GM12878 (cell line): ENCODE results near the gene SENP7. TPM values are rescaled to one million over a fixed set of nuclear protein-coding genes. Genes with fewer than 3 reads are reported as not detected.

Experiments used
- ATAC-seq: fragments of 200-7000 bp; cut with Tn5 transposase; 3 replicates; pipeline ENCODE4 v1.9.1; 2020; ENCODE audit warnings: mild to moderate bottlenecking, moderate library complexity
- BruUV-seq: library from RNA; stranded (reverse); fragments of 400-500 nt; replicated peaks from 2 replicates; lab custom pipeline; 2021; lab: Mats Ljungman, UMichigan
- CTCF ChIA-PET: fragments of 300-600 bp; sonication (Branson Sonifier 250); formaldehyde crosslinking; extraction: SDS; loops from one replicate; lab custom pipeline; 2021; ENCODE audit warnings: inconsistent platforms; lab: Yijun Ruan, JAX
- POLR2A ChIA-PET: fragments of 350-600 bp; formaldehyde crosslinking; extraction: SDS; loops from one replicate; lab custom pipeline; 2021; ENCODE audit warnings: inconsistent platforms; lab: Charles Lee
- RAD21 ChIA-PET: fragments of 300-600 bp; sonication (Branson Sonifier 250); formaldehyde crosslinking; loops from one replicate; lab custom pipeline; 2023; ENCODE audit warnings: antibody characterized with exemption; ENCODE audit not compliant: unreplicated experiment; lab: Charles Lee
- SMC1A ChIA-PET: fragments of 300-600 bp; sonication (Branson Sonifier 250); formaldehyde crosslinking; loops from one replicate; lab custom pipeline; 2023; ENCODE audit not compliant: unreplicated experiment, uncharacterized antibody; lab: Charles Lee
- DNase-seq: peaks from one replicate; pipeline ENCODE4 v3.0.0-alpha.2; 2011; ENCODE audit warnings: low read depth, low spot score
- FAIRE-seq: peaks from 3 replicates; lab custom pipeline; 2011; peaks lifted over from hg19 to GRCh38; lab: Jason Lieb, UNC
- H2AFZ ChIP-seq: 2 replicates; pipeline ENCODE4 v1.6.0; 2011; ENCODE audit warnings: low read depth, low read length, control low read depth; ENCODE audit not compliant: control insufficient read depth
- H3K27ac ChIP-seq: 2 replicates; pipeline ENCODE4 v1.5.1; 2011; ENCODE audit warnings: control low read depth; ENCODE audit not compliant: control insufficient read depth, insufficient read depth
- H3K27me3 ChIP-seq, 2 experiments: replicated peaks in 1 of 2; 2 replicates each; pipeline versions ENCODE4 v1.6.0 to v1.6.1; 2011; ENCODE audit warnings: low read length in 1 of 2; ENCODE audit not compliant: control insufficient read depth in 2 of 2, insufficient read depth in 2 of 2
- H3K36me3 ChIP-seq, 2 experiments: 2 replicates each; pipeline ENCODE4 v1.5.1; 2011; ENCODE audit warnings: low read length in 1 of 2; ENCODE audit not compliant: control insufficient read depth in 2 of 2, insufficient read depth in 2 of 2
- H3K4me1 ChIP-seq: 2 replicates; pipeline ENCODE4 v1.6.1; 2011; ENCODE audit warnings: mild to moderate bottlenecking, low read length, moderate library complexity, mixed read lengths; ENCODE audit not compliant: control insufficient read depth, insufficient read depth
- H3K4me2 ChIP-seq: 2 replicates; pipeline ENCODE4 v1.6.0; 2011; ENCODE audit warnings: control low read depth; ENCODE audit not compliant: control insufficient read depth, insufficient read depth
- H3K4me3 ChIP-seq: fragments of 200-600 bp; sonication (generic); 2 replicates; pipeline ENCODE4 v1.5.1; 2016
- H3K79me2 ChIP-seq: 2 replicates; pipeline ENCODE4 v1.6.0; 2011; ENCODE audit warnings: low read length; ENCODE audit not compliant: control insufficient read depth, insufficient read depth
- H3K9ac ChIP-seq: 2 replicates; pipeline ENCODE4 v1.8.0; 2011; ENCODE audit warnings: low read length, control low read depth, mixed read lengths; ENCODE audit not compliant: control insufficient read depth, insufficient read depth
- H3K9me3 ChIP-seq: replicated peaks from 3 replicates; pipeline ENCODE4 v1.5.1; 2011; ENCODE audit warnings: mild to moderate bottlenecking, low read length; ENCODE audit not compliant: control insufficient read depth, insufficient read depth
- H4K20me1 ChIP-seq: 2 replicates; pipeline ENCODE4 v1.6.0; 2011; ENCODE audit not compliant: control insufficient read depth, insufficient read depth
- BMI1 ChIP-seq: fragments of 450-650 bp; IDR thresholded peaks from 2 replicates; pipeline ENCODE4 v1.6.1; 2016; ENCODE audit warnings: mild to moderate bottlenecking, moderate library complexity, borderline replicate concordance
- CBFB ChIP-seq: IDR thresholded peaks from 2 replicates; pipeline ENCODE4 v1.6.1; 2016; ENCODE audit warnings: antibody characterized with exemption, low read depth
- CBX3 ChIP-seq: fragments of 200-600 bp; sonication (generic); IDR thresholded peaks from 2 replicates; pipeline ENCODE4 v1.6.1; 2016; ENCODE audit warnings: low read depth, borderline replicate concordance
- CREM ChIP-seq: IDR thresholded peaks from 2 replicates; pipeline ENCODE4 v1.6.1; 2014; ENCODE audit warnings: antibody characterized with exemption, low read depth
- FOS ChIP-seq: IDR thresholded peaks from 3 replicates; pipeline ENCODE4 v1.6.1; 2011; ENCODE audit warnings: borderline replicate concordance; ENCODE audit not compliant: insufficient read length; ENCODE audit errors: extremely low read depth
- GATAD2B ChIP-seq: fragments of 450-650 bp; conservative IDR thresholded peaks from 2 replicates; pipeline ENCODE4 v1.6.1; 2017; ENCODE audit warnings: low read depth, mild to moderate bottlenecking, moderate library complexity
- IKZF2 ChIP-seq, 2 experiments: fragments of 450-650 bp; IDR thresholded peaks; 2 replicates each; pipeline ENCODE4 v1.6.1; 2017; ENCODE audit warnings: mild to moderate bottlenecking in 2 of 2, moderate library complexity in 2 of 2
- JUNB ChIP-seq: IDR thresholded peaks from 2 replicates; pipeline ENCODE4 v1.6.1; 2016; ENCODE audit warnings: antibody characterized with exemption, mild to moderate bottlenecking
- KDM1A ChIP-seq: fragments of 200-600 bp; sonication (generic); IDR thresholded peaks from 2 replicates; pipeline ENCODE4 v1.6.1; 2016; ENCODE audit warnings: borderline replicate concordance
- MYC ChIP-seq: IDR thresholded peaks from 2 replicates; pipeline ENCODE4 v1.6.1; 2011; ENCODE audit warnings: mild to moderate bottlenecking, low read length, moderate library complexity, inconsistent platforms; ENCODE audit not compliant: insufficient read depth, insufficient replicate concordance, insufficient read length, severe bottlenecking
- NFIC ChIP-seq: IDR thresholded peaks from 2 replicates; pipeline ENCODE4 v1.6.1; 2012; ENCODE audit warnings: low read depth, mild to moderate bottlenecking, inconsistent platforms, low read length, moderate library complexity
- POU2F2 ChIP-seq: IDR thresholded peaks from 3 replicates; pipeline ENCODE4 v1.6.1; 2011; ENCODE audit warnings: low read depth, mild to moderate bottlenecking, low read length, borderline replicate concordance
- RFX5 ChIP-seq: IDR thresholded peaks from 2 replicates; pipeline ENCODE4 v1.6.1; 2011; ENCODE audit warnings: low read depth, low read length, improper control_type of control experiment
- SPI1 ChIP-seq: IDR thresholded peaks from 2 replicates; pipeline ENCODE4 v1.6.1; 2011; ENCODE audit warnings: low read depth, mild to moderate bottlenecking, low read length, moderate library complexity, borderline replicate concordance; ENCODE audit not compliant: insufficient read depth
- TBL1XR1 ChIP-seq: IDR thresholded peaks from 2 replicates; pipeline ENCODE4 v1.6.1; 2012; ENCODE audit warnings: low read depth, low read length, improper control_type of control experiment
- WGBS: methylation state at CpG from one replicate; pipeline ENCODE4 v1.1.6; 2016; ENCODE audit warnings: low lambda C conversion rate; ENCODE audit not compliant: insufficient replicate concordance, insufficient coverage; ENCODE audit errors: missing lambda C conversion rate; 5-methylcytosine and 5-hydroxymethylcytosine counted together
- in situ Hi-C: fragments of 300-500 bp; cut with MboI; formaldehyde crosslinking; loops from 9 replicates; pipeline ENCODE4 v1.14.3; 2018; ENCODE audit warnings: mixed read lengths
- intact Hi-C: fragments of 100-400 bp; cut with micrococcal nuclease; formaldehyde crosslinking; loops from one replicate; pipeline ENCODE4 v1.14.2; 2022; ENCODE audit not compliant: unreplicated experiment
- polyA plus RNA-seq, 11 experiments: library from polyadenylated mRNA; depleted of rRNA in 4 of 11; unstranded in 6 of 11; stranded (reverse) in 5 of 11; fragments of >200 nt; fragmentation: Nextera tagmentation in 4 of 11; fragmentation: Illumina TruSeq in 1 of 11; extraction: Ambion mirVana in 4 of 11; extraction: Trizol in 1 of 11; gene quantifications; 1 replicate in 1 of 11; 2 replicates in 10 of 11; pipeline versions ENCODE4 v1.2.1 to v1.2.3, GENCODE V29; 2011 to 2016; ENCODE audit warnings: inconsistent platforms in 2 of 11, missing spikeins in 2 of 11, low read depth in 1 of 11
- total RNA-seq, 4 experiments: library from RNA; depleted of rRNA in 3 of 4; stranded (reverse); fragments of >200 nt in 3 of 4; fragmentation: Illumina TruSeq in 1 of 4; extraction: Trizol in 1 of 4; gene quantifications; 2 replicates each; pipeline versions ENCODE4 v1.2.1 to v1.2.3, GENCODE V29; 2013 to 2021

The SENP7 gene
- total and polyA plus RNA-seq, 10 of the 15 experiments (the other 5 are each of a cell fraction or from before 2014, with no cell fraction given), result 2.6 to 14.7 (median 8.3) TPM

- Histone ChIP-seq H3K9ac (no peak overlapping the region), H2AFZ (no peak overlapping the region), H3K4me1 (no peaks in the 10 kb centered on the region), H3K4me3 (no peak overlapping the region), H3K79me2 (no peaks in the 10 kb centered on the region), H3K36me3 (no peaks in the 10 kb centered on the region), H3K4me2 (no peak overlapping the region), H3K9me3 (no peaks in the 10 kb centered on the region), H3K27ac (no peak overlapping the region), H3K27me3 (no peaks in the 10 kb centered on the region), H4K20me1 (no peaks in the 10 kb centered on the region)
- intact Hi-C loops, result no loop called here
- SMC1A ChIA-PET, result interaction anchor here (0.5 kb wide), 1 partner anchor 30 kb away, joined by 3 read pairs; no protein-coding TSS in a partner anchor
- CTCF ChIA-PET, result no interaction called here
- no peak for ATAC-seq
- RAD21 ChIA-PET, result no interaction called here
- DNase-seq, result no peak
- BruUV-seq, result no TSS peak
- FAIRE-seq, result no peak
- TF ChIP-seq SPI1 (no peak), BMI1 (no peak), POU2F2 (no peak), CBX3 (no peak), CBFB (no peak), CREM (no peak), IKZF2 (IDR thresholded peaks at IDR 0.05) (no peak), GATAD2B (no peak), NFIC (no peak), RFX5 (no peak), TBL1XR1 (no peak)
- POLR2A ChIA-PET, result no interaction called here
- 84% methylated on average over 8 of the region's 8 CpGs for WGBS
- in situ Hi-C loops, result no loop called here
Measured at GRCh38 chr3:101300073-101300472, 212.9 kb downstream of the SENP7 start.

DNA sequence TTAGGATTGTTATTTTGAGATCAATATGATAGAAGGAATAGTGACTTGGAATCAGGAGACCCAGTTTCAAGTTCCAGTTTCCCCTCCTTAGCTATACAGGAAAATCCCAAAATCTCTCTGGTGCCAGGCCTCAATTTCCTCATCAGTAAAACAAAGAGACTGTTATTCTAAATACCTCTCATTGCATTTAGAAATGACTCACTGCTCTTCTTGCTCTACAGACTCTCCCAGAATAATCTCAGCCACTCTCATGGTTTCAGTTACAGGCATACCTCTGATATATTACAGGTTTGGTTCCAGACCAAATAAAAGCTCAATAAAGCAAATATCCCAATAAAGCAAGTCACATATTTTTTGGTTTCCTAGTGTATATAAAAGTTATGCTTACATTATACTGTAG lies 221.0 kb downstream of the SENP7 start:
- Histone ChIP-seq H3K27ac (no peak overlapping the region), H3K4me2 (no peak overlapping the region), H4K20me1 (no peaks in the 10 kb centered on the region), H3K27me3 (no peaks in the 10 kb centered on the region), H3K79me2 (no peaks in the 10 kb centered on the region), H3K4me1 (no peaks in the 10 kb centered on the region), H3K9ac (no peak overlapping the region), H3K4me3 (no peak overlapping the region), H3K36me3 (no peaks in the 10 kb centered on the region), H2AFZ (no peak overlapping the region), H3K9me3 (no peaks in the 10 kb centered on the region)
- POLR2A ChIA-PET, result no interaction called here
- intact Hi-C loops (no loop called here), in situ Hi-C loops (no loop called here)
- no peak for TF ChIP-seq FOS
- TF ChIP-seq JUNB, result 0 out of 2 replicates have a peak, but pooled peaks have one; percentile 40
- TF ChIP-seq KDM1A, result no peak
- no peak for TF ChIP-seq MYC
- ATAC-seq (peak; percentile 43; the same call in 2 of the 3 replicates), FAIRE-seq (no peak), DNase-seq (no peak)
- SMC1A ChIA-PET, result no interaction called here
- RAD21 ChIA-PET, result no interaction called here
- CTCF ChIA-PET, result no interaction called here
- BruUV-seq, result no TSS peak
